ENCODE results near the gene KCTD1. TPM values are rescaled to one million over a fixed set of nuclear protein-coding genes. Genes with fewer than 3 reads are reported as not detected.

The KCTD1 gene
- total RNA-seq = 14.9 and 26.8 TPM in 2 replicates

DNA sequence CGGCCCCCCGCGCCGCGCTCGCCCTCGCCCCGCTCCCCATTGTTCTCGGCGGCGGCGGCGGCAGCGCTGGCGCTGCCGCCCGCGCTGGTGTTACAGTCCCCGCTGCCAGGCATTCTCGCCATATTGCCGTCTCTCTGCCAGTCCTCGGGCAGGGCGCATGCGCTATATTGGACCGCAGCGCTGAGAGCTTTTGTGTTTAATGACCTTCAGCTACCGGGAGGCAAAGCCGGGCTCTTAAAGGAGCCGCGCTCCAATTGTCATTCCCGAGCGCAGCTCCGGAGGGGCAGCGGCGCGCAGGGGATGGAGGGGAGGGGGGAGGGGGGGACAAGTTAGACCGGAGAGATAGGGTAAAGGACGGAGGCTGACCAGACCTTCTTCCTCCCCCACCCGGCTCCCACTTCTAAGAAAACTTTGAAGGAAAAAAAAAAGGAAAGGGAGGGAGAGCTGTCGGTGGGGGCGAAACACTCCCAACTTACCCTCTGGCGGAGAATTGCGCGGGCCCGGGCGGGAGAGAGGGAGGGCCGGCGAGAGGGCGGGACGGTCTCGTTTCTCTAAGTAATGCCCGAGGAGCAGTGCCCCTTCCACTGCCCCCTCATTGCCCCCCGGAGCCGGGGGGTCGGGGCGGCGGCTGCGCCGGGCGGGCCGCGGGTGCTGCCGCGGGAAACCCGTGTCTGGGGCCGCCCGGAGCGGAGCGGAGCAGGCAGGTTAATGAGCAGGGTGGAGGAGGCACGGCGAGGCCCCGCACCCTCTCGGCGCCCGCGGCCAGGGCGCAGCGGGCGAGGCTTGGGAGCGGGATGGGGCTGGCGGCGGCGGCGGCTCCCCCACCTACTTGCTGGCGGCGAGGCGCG, at the start of gene KCTD1:
Gene KCTD1 (minus strand): TSS at position 139 of the 848 bp plus-strand sequence. CDS start 17 bp downstream, at position 122.

